Endothelial cell of umbilical vein (primary cell): ENCODE results near the gene AARS2. TPM values are rescaled to one million over a fixed set of nuclear protein-coding genes. Genes with fewer than 3 reads are reported as not detected.

Experiments used
- BruUV-seq: library from RNA; stranded (reverse); fragments of 400-500 nt; replicated peaks from 2 replicates; lab custom pipeline; 2021; lab: Mats Ljungman, UMichigan
- CTCF ChIA-PET: fragments of 300-600, 350-600 bp; sonication (Branson Sonifier 250); formaldehyde crosslinking; loops from one replicate; lab custom pipeline; 2021; ENCODE audit warnings: antibody characterized with exemption, inconsistent platforms; lab: Charles Lee
- POLR2A ChIA-PET: fragments of 300-600, 350-600 bp; sonication (Branson Sonifier 250); formaldehyde crosslinking; loops from one replicate; lab custom pipeline; 2021; ENCODE audit warnings: antibody characterized with exemption, inconsistent platforms; lab: Charles Lee
- DNase-seq: peaks from one replicate; pipeline ENCODE4 v3.0.0-alpha.2; 2011; ENCODE audit warnings: low read depth, low spot score
- FAIRE-seq: peaks from 2 replicates; lab custom pipeline; 2011; peaks lifted over from hg19 to GRCh38; lab: Jason Lieb, UNC
- H2AFZ ChIP-seq: 2 replicates; pipeline ENCODE4 v1.6.0; 2012; ENCODE audit warnings: low read depth, low read length, control low read depth, inconsistent platforms
- H3K27ac ChIP-seq: 2 replicates; pipeline ENCODE4 v1.5.1; 2011; ENCODE audit warnings: low read depth, mild to moderate bottlenecking, control low read depth, low read length, moderate library complexity; ENCODE audit not compliant: insufficient read depth
- H3K27me3 ChIP-seq, 2 experiments: 2 replicates each; pipeline versions ENCODE4 v1.6.0 to v1.6.1; 2011; ENCODE audit warnings: low read length in 2 of 2, mixed read lengths in 1 of 2; ENCODE audit not compliant: control insufficient read depth in 2 of 2, insufficient read depth in 2 of 2
- H3K36me3 ChIP-seq, 2 experiments: 2 replicates in 1 of 2; 3 replicates in 1 of 2; pipeline ENCODE4 v1.5.1; 2011; ENCODE audit warnings: low read length in 2 of 2, mild to moderate bottlenecking in 1 of 2, moderate library complexity in 1 of 2; ENCODE audit not compliant: control insufficient read depth in 2 of 2, insufficient read depth in 2 of 2; ENCODE audit errors: extremely low read depth in 1 of 2
- H3K4me1 ChIP-seq: 3 replicates; pipeline ENCODE4 v1.5.1; 2011; ENCODE audit warnings: mild to moderate bottlenecking, low read length; ENCODE audit not compliant: control insufficient read depth, insufficient read depth; ENCODE audit errors: extremely low read depth
- H3K4me2 ChIP-seq: 2 replicates; pipeline ENCODE4 v1.6.1; 2011; ENCODE audit warnings: low read length, control low read depth, mixed read lengths; ENCODE audit not compliant: insufficient read depth
- H3K4me3 ChIP-seq, 3 experiments: fragments of 200-600 bp in 1 of 3; sonication (generic), shearing (Covaris generic) in 1 of 3; replicated peaks in 1 of 3; 2 replicates each; pipeline ENCODE4 v1.5.1; 2011 to 2016; ENCODE audit warnings: control low read depth in 3 of 3, low read length in 3 of 3, mild to moderate bottlenecking in 2 of 3, inconsistent platforms in 1 of 3, low read depth in 1 of 3, moderate library complexity in 1 of 3; ENCODE audit not compliant: insufficient read depth in 1 of 3
- H3K79me2 ChIP-seq: 2 replicates; pipeline ENCODE4 v1.6.0; 2012; ENCODE audit warnings: low read length, inconsistent platforms; ENCODE audit not compliant: control insufficient read depth, insufficient read depth
- H3K9ac ChIP-seq: replicated peaks from 2 replicates; pipeline ENCODE3; 2011; ENCODE audit warnings: low read length, control low read depth; ENCODE audit not compliant: insufficient read depth; ENCODE audit errors: extremely low read depth
- H3K9me1 ChIP-seq: replicated peaks from 3 replicates; pipeline ENCODE4 v1.6.0; 2011; ENCODE audit warnings: mild to moderate bottlenecking, low read length; ENCODE audit not compliant: control insufficient read depth, insufficient read depth; ENCODE audit errors: extremely low read depth
- H3K9me3 ChIP-seq: replicated peaks from 2 replicates; pipeline ENCODE4 v1.5.1; 2012; ENCODE audit warnings: low read length, inconsistent platforms; ENCODE audit not compliant: control insufficient read depth, insufficient read depth
- H4K20me1 ChIP-seq: replicated peaks from 2 replicates; pipeline ENCODE3; 2011; ENCODE audit warnings: mild to moderate bottlenecking, low read length; ENCODE audit not compliant: control insufficient read depth, insufficient read depth; ENCODE audit errors: extremely low read depth
- EZH2 ChIP-seq: IDR thresholded peaks from 2 replicates; pipeline ENCODE4 v1.6.1; 2012; ENCODE audit warnings: borderline replicate concordance, low read depth, mild to moderate bottlenecking, moderate library complexity, low read length, inconsistent platforms; ENCODE audit not compliant: severe bottlenecking
- FOS ChIP-seq: IDR thresholded peaks from 2 replicates; pipeline ENCODE4 v1.6.1; 2011; ENCODE audit warnings: mild to moderate bottlenecking, low read length, moderate library complexity, borderline replicate concordance; ENCODE audit not compliant: insufficient read depth
- GATA2 ChIP-seq: IDR thresholded peaks from 2 replicates; pipeline ENCODE4 v1.7.0; 2011; ENCODE audit warnings: low read depth, mild to moderate bottlenecking, moderate library complexity, mixed read lengths, low read length; ENCODE audit not compliant: insufficient read length, insufficient read depth
- JUN ChIP-seq: IDR thresholded peaks from 2 replicates; pipeline ENCODE4 v1.6.1; 2011; ENCODE audit warnings: borderline replicate concordance, low read depth; ENCODE audit not compliant: insufficient read length, insufficient read depth
- MYC ChIP-seq: IDR thresholded peaks from one replicate; pipeline ENCODE4 v1.6.1; 2011; ENCODE audit warnings: mild to moderate bottlenecking, low read depth, low read length
- POLR2A ChIP-seq: IDR thresholded peaks from 2 replicates; pipeline ENCODE4 v1.6.1; 2012; ENCODE audit warnings: low read depth, mild to moderate bottlenecking, control low read depth, low read length
- POLR2AphosphoS5 ChIP-seq: IDR thresholded peaks from 2 replicates; pipeline ENCODE4 v1.6.1; 2012; ENCODE audit warnings: low read depth, mild to moderate bottlenecking, control low read depth, low read length, moderate library complexity; ENCODE audit not compliant: insufficient read depth
- dilution Hi-C: fragments of 300-500 bp; cut with MboI; formaldehyde crosslinking; loops from one replicate; pipeline ENCODE4 v1.15.0; 2019; ENCODE audit warnings: low sequenced_read_pairs; ENCODE audit not compliant: extremely low pct_ligation_motif_present
- intact Hi-C: fragments of 100-400 bp; cut with micrococcal nuclease; formaldehyde crosslinking; loops from one replicate; pipeline ENCODE4 v1.10.0; 2022
- polyA plus RNA-seq, 4 experiments: library from polyadenylated mRNA; depleted of rRNA in 3 of 4; stranded (reverse) in 3 of 4; unstranded in 1 of 4; fragments of >200 nt; gene quantifications; 2 replicates each; pipeline versions ENCODE4 v1.2.1 to v1.2.3, GENCODE V29; 2011 to 2012; ENCODE audit warnings: missing spikeins in 1 of 4
- total RNA-seq: library from RNA; stranded (reverse); gene quantifications from 2 replicates; pipeline ENCODE4 v1.2.3, GENCODE V29; 2021
- TF ChIP-seq, protein P1 (sequence below): IDR thresholded peaks from 2 replicates; pipeline ENCODE4 v1.6.1; 2011; ENCODE audit not compliant: insufficient read depth, insufficient read length
- TF ChIP-seq, protein P2 (sequence below), 2 donors: IDR thresholded peaks; 1 replicate in 1 of 2; 2 replicates in 1 of 2; pipeline ENCODE4 v1.5.1; 2011; ENCODE audit warnings: low read length in 2 of 2, mild to moderate bottlenecking in 2 of 2, moderate library complexity in 2 of 2, control low read depth in 1 of 2, inconsistent platforms in 1 of 2, low read depth in 1 of 2; ENCODE audit not compliant: insufficient read depth in 1 of 2; ENCODE audit errors: extremely low read depth in 1 of 2

AARS2 gene
- total and polyA plus RNA-seq, 2 donors (not counting 3 experiments of a cell fraction or from before 2014, with no cell fraction given), result 8.3 to 17.9 TPM

DNA sequence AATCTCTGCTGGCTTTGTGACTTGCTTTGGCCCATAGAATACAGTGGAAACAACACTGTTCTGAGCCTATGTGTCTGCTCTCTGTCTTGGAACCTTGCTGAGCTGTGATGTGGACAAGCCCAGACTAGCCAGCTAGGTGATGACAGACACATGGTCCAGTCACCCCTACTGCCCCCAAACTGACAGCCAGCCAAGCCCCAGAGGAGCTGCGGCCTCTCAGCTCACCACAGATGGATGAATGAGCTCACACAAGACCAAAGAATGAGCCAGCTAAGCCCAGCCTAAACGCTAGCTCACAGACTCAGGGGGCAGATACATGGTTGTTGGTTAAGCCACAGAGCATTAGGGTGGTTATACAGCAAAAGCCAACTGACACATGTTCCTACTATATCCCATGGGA is 4.1 kb downstream of the AARS2 start:
- no peak overlapping the region for H3K27ac ChIP-seq
- FAIRE-seq, result no peak
- intact Hi-C loops, result no loop called here
- H2AFZ ChIP-seq, result no peak overlapping the region
- H3K9me3 ChIP-seq, result no peaks in the 10 kb centered on the region
- TF ChIP-seq EZH2, result no peak
- TF ChIP-seq POLR2A, result no peak
- TF ChIP-seq GATA2, result no peak
- TF ChIP-seq POLR2AphosphoS5, result no peak
- TF ChIP-seq, protein P1, sequence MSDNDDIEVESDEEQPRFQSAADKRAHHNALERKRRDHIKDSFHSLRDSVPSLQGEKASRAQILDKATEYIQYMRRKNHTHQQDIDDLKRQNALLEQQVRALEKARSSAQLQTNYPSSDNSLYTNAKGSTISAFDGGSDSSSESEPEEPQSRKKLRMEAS, result no peak
- TF ChIP-seq, protein P2, sequence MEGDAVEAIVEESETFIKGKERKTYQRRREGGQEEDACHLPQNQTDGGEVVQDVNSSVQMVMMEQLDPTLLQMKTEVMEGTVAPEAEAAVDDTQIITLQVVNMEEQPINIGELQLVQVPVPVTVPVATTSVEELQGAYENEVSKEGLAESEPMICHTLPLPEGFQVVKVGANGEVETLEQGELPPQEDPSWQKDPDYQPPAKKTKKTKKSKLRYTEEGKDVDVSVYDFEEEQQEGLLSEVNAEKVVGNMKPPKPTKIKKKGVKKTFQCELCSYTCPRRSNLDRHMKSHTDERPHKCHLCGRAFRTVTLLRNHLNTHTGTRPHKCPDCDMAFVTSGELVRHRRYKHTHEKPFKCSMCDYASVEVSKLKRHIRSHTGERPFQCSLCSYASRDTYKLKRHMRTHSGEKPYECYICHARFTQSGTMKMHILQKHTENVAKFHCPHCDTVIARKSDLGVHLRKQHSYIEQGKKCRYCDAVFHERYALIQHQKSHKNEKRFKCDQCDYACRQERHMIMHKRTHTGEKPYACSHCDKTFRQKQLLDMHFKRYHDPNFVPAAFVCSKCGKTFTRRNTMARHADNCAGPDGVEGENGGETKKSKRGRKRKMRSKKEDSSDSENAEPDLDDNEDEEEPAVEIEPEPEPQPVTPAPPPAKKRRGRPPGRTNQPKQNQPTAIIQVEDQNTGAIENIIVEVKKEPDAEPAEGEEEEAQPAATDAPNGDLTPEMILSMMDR (IDR thresholded peaks at IDR 0.05; ENCODE audit: extremely low read depth in 1 of 2, insufficient read depth in 1 of 2, low read depth in 1 of 2, low read length in 2 of 2), result no peak
- no peak for TF ChIP-seq FOS
- no peak for TF ChIP-seq MYC
- TF ChIP-seq JUN, result no peak
- H3K79me2 ChIP-seq, result peaks cover 9% of the 10 kb centered on the region
- no peak overlapping the region for H3K9ac ChIP-seq
- no peak overlapping the region for H3K4me2 ChIP-seq
- H4K20me1 ChIP-seq, result no peaks in the 10 kb centered on the region
- DNase-seq, result no peak
- H3K27me3 ChIP-seq, result no peaks in the 10 kb centered on the region
- H3K9me1 ChIP-seq, result no peaks in the 10 kb centered on the region
- H3K4me1 ChIP-seq, result peaks cover 7% of the 10 kb centered on the region
- dilution Hi-C loops, result no loop called here
- POLR2A ChIA-PET, result no interaction called here
- H3K4me3 ChIP-seq, result no peak overlapping the region
- CTCF ChIA-PET, result interaction anchor here (1.2 to 1.4 kb wide), 2 partner anchors 13 to 41 kb away, joined by 3 to 5 read pairs; no protein-coding TSS in a partner anchor
- peaks cover 4 to 37% of the 10 kb centered on the region in 2 experiments for H3K36me3 ChIP-seq
- BruUV-seq, result no TSS peak
